ENCODE measurements around the gene ZNF106.

ZNF106 gene

GRCh38 chr15:42445551-42445950 lies 45.4 kb downstream of the ZNF106 start:
- ATAC-seq, result no peak
- no peak for TF ChIP-seq POU6F1 (CRISPR knock-in tag; IDR thresholded peaks at IDR 0.05; ENCODE audit: borderline replicate concordance, low read depth)
- no peak for TF ChIP-seq ISL1 (CRISPR knock-in tag; IDR thresholded peaks at IDR 0.05)
- no peak for TF ChIP-seq CREB5 (CRISPR knock-in tag; IDR thresholded peaks at IDR 0.05; ENCODE audit: low read depth)
- TF ChIP-seq BACH2 (CRISPR knock-in tag; IDR thresholded peaks at IDR 0.05; ENCODE audit: borderline replicate concordance), result no peak
- no peak for TF ChIP-seq CSRNP3 (CRISPR knock-in tag; IDR thresholded peaks at IDR 0.05)
- TF ChIP-seq ZC3H10 (CRISPR knock-in tag; IDR thresholded peaks at IDR 0.05), result no peak
- TF ChIP-seq ZNF565 (CRISPR knock-in tag; conservative IDR thresholded peaks at IDR 0.05; ENCODE audit: low read depth), result no peak
- no peak for TF ChIP-seq TOX (CRISPR knock-in tag; IDR thresholded peaks at IDR 0.05; ENCODE audit: borderline replicate concordance)
- TF ChIP-seq ARNTL (CRISPR knock-in tag; IDR thresholded peaks at IDR 0.05; ENCODE audit: borderline replicate concordance, low read depth), result no peak

- TF ChIP-seq PATZ1 (CRISPR knock-in tag; IDR thresholded peaks at IDR 0.05; ENCODE audit: borderline replicate concordance) (no peak), SNAI2 (CRISPR knock-in tag; IDR thresholded peaks at IDR 0.05) (no peak), TCF4 (CRISPR knock-in tag; IDR thresholded peaks at IDR 0.05; ENCODE audit: borderline replicate concordance) (no peak), TSHZ2 (CRISPR knock-in tag; IDR thresholded peaks at IDR 0.05) (no peak), ESRRG (CRISPR knock-in tag; IDR thresholded peaks at IDR 0.05) (no peak), TOX (CRISPR knock-in tag; IDR thresholded peaks at IDR 0.05; ENCODE audit: borderline replicate concordance) (no peak), CSRNP3 (CRISPR knock-in tag; IDR thresholded peaks at IDR 0.05) (no peak)
- peak; percentile 37; the same call in 2 of the 3 replicates for ATAC-seq
These were observed 46.4 kb downstream of the ZNF106 start for GRCh38 chr15:42444415-42445063.

GRCh38 chr15:42427429-42428223 lies 63.3 kb downstream of the ZNF106 start:
- peak; percentile 93 for ATAC-seq
- no peak for TF ChIP-seq PPARA (CRISPR knock-in tag; IDR thresholded peaks at IDR 0.05; ENCODE audit: borderline replicate concordance)
- TF ChIP-seq TCF4 (CRISPR knock-in tag; IDR thresholded peaks at IDR 0.05; ENCODE audit: borderline replicate concordance), result no peak
- no peak for TF ChIP-seq BACH2 (CRISPR knock-in tag; IDR thresholded peaks at IDR 0.05; ENCODE audit: borderline replicate concordance)
- no peak for TF ChIP-seq ZFP30 (CRISPR knock-in tag; IDR thresholded peaks at IDR 0.05)
- TF ChIP-seq ZNF70 (CRISPR knock-in tag; IDR thresholded peaks at IDR 0.05), result no peak
- TF ChIP-seq ZFP3 (CRISPR knock-in tag; IDR thresholded peaks at IDR 0.05), result peak; percentile 70; the same call in 1 of the 2 replicates
- peak; percentile 89 for TF ChIP-seq PATZ1 (CRISPR knock-in tag; IDR thresholded peaks at IDR 0.05; ENCODE audit: borderline replicate concordance)
- TF ChIP-seq CREB5 (CRISPR knock-in tag; IDR thresholded peaks at IDR 0.05; ENCODE audit: low read depth), result peak; percentile 99
- no peak for TF ChIP-seq POU6F1 (CRISPR knock-in tag; IDR thresholded peaks at IDR 0.05; ENCODE audit: borderline replicate concordance, low read depth)
- TF ChIP-seq ZC3H10 (CRISPR knock-in tag; IDR thresholded peaks at IDR 0.05), result peak; percentile 95
